ENCODE data around the gene TLK2.
"Not testable (repeated sequence)": the region's sequence is repeated elsewhere in the genome, so short reads cannot be mapped to it uniquely, and the experiment has no call there.

The TLK2 gene

DNA sequence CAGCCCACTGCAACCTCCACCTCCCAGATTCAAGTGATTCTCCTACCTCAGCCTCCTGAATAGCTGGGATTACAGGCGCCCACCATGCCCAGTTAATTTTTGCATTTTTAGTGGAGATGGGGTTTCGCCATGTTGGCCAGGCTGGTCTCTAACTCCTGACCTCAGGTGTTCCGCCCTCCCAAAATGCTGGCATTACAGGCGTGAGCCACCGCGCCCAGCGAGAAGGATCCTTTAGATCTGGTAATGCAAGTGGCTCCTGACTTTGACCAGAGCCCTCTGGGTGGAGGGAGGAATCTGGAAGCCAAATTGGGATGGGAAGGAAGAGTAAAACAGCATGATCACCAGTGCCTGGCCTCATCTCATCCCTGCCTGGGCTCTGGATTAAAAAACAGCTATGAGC is 13.4 kb upstream of the TLK2 start:
- not testable (repeated sequence) for DNase-seq; H3K4me1 ChIP-seq (ENCODE audit: control insufficient read depth in 1 of 2, insufficient read depth in 2 of 2, low read length in 2 of 2); H2AFZ ChIP-seq (ENCODE audit: insufficient read depth, low read length, poor library complexity); H3K14ac ChIP-seq (ENCODE audit: low read length); H2BK12ac ChIP-seq (ENCODE audit: low read length); H4K8ac ChIP-seq (ENCODE audit: low read depth, low read length); H3K4me2 ChIP-seq (ENCODE audit: low read length); H2AK5ac ChIP-seq (ENCODE audit: low read length); H3K4ac ChIP-seq (ENCODE audit: low read depth, low read length); H3K9ac ChIP-seq (ENCODE audit: low read length); H3K23ac ChIP-seq (ENCODE audit: low read length); H3K9me3 ChIP-seq (ENCODE audit: insufficient read depth, low read depth, low read length); H2BK5ac ChIP-seq (ENCODE audit: low read depth, low read length, poor library complexity); H3K36me3 ChIP-seq (ENCODE audit: control insufficient read depth in 1 of 2, insufficient read depth in 2 of 2, low read length in 2 of 2); H4K12ac ChIP-seq (ENCODE audit: low read depth, low read length); H4K91ac ChIP-seq (ENCODE audit: low read depth, low read length); H3K27me3 ChIP-seq (ENCODE audit: insufficient read depth, low read length); H3K79me2 ChIP-seq (ENCODE audit: control insufficient read depth, insufficient read depth, low read length, poor library complexity); H3K79me1 ChIP-seq (ENCODE audit: low read length); H3K27ac ChIP-seq (ENCODE audit: low read depth, low read length); H2BK120ac ChIP-seq (ENCODE audit: insufficient read depth, low read length, poor library complexity); H3K18ac ChIP-seq (ENCODE audit: low read length); H3K4me3 ChIP-seq (ENCODE audit: low read depth, low read length)
- WGBS (ENCODE audit: extremely low coverage, insufficient coverage, insufficient read length): no CpG with 5 or more reads among the region's 7 CpGs

DNA sequence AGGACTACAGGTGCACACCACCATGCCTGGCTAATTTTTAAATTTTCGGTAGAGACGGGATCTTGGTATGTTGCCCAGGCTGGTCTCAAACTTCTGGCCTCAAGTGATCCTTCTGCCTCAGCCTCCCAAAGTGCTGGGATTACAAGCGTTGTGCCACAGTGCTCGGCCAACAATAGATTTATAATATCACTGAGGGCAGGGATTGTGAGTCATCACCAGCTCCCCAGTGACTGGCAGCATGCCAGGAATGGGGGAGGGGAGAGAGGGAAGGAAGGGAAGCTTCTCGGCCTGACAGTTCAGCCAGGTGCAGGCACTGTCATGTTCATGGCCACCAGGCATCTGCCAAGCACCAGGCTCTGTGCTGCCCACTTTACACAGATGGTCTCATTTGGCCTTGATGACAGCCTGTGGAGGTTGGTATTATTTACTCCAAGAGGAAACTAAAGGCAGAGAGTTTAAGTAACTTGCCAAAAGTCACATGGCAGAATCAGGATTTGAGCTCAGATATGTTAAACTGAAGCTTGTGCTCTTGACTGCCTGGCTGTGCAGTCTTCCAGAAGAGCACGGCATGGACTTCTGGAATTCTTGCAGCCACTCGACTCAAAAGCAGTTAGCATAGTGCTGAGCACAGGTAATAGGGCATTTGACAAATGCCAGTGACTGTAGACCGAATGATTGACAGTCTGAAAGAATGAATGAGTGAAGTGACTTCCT is 7.8 kb upstream of the TLK2 start:
- H3K4ac ChIP-seq (ENCODE audit: low read depth, low read length); H2BK12ac ChIP-seq (ENCODE audit: low read length); H3K9ac ChIP-seq (ENCODE audit: low read length); H3K36me3 ChIP-seq (ENCODE audit: control insufficient read depth in 1 of 2, insufficient read depth in 2 of 2, low read length in 2 of 2); H3K4me1 ChIP-seq (ENCODE audit: control insufficient read depth in 1 of 2, insufficient read depth in 2 of 2, low read length in 2 of 2); H2AK5ac ChIP-seq (ENCODE audit: low read length); H3K4me3 ChIP-seq (ENCODE audit: low read depth, low read length); H3K23ac ChIP-seq (ENCODE audit: low read length); H3K18ac ChIP-seq (ENCODE audit: low read length); H3K27me3 ChIP-seq (ENCODE audit: insufficient read depth, low read length); H3K14ac ChIP-seq (ENCODE audit: low read length); H3K4me2 ChIP-seq (ENCODE audit: low read length); H4K8ac ChIP-seq (ENCODE audit: low read depth, low read length); H3K9me3 ChIP-seq (ENCODE audit: insufficient read depth, low read depth, low read length); H4K12ac ChIP-seq (ENCODE audit: low read depth, low read length); H3K79me2 ChIP-seq (ENCODE audit: control insufficient read depth, insufficient read depth, low read length, poor library complexity); H2AFZ ChIP-seq (ENCODE audit: insufficient read depth, low read length, poor library complexity); H2BK120ac ChIP-seq (ENCODE audit: insufficient read depth, low read length, poor library complexity); H3K79me1 ChIP-seq (ENCODE audit: low read length); H2BK5ac ChIP-seq (ENCODE audit: low read depth, low read length, poor library complexity); H4K91ac ChIP-seq (ENCODE audit: low read depth, low read length): not testable (repeated sequence)
- peak in 1 of 2 donors; percentile 28 for DNase-seq
- peak overlapping the region; percentile 3 for H3K27ac ChIP-seq (ENCODE audit: low read depth, low read length)
- WGBS (ENCODE audit: extremely low coverage, insufficient coverage, insufficient read length): no CpG with 5 or more reads among the region's 8 CpGs

DNA sequence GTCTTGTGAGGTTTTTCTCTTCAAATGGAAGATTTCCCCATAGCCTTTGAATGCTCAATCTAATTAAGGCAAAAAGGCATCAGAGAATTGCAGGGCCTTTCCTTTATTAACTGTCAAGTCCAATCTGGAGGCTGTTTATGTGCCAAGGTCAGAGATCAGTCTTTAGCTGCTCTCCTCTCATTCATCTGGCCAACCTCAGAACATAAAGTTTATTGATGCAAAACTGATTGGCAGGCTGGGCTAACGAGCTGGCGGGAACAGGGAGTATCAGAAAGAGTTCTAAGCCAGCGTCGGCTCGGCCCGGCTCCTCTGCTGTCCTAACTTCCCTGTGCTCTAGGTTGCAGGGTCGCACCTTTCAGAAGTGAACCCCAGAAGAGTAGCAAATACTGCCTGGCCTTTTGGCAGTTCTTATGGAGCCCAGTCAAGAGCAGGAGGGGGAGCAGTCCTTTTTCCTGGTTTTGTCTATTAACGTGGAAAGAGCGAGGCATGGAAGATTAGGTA is 7.2 kb upstream of the TLK2 start:
- not testable (repeated sequence) for H2BK12ac ChIP-seq (ENCODE audit: low read length); H4K12ac ChIP-seq (ENCODE audit: low read depth, low read length); H4K91ac ChIP-seq (ENCODE audit: low read depth, low read length); H3K4me3 ChIP-seq (ENCODE audit: low read depth, low read length); H3K79me2 ChIP-seq (ENCODE audit: control insufficient read depth, insufficient read depth, low read length, poor library complexity); H3K18ac ChIP-seq (ENCODE audit: low read length); H3K9ac ChIP-seq (ENCODE audit: low read length); H3K27ac ChIP-seq (ENCODE audit: low read depth, low read length); H2BK5ac ChIP-seq (ENCODE audit: low read depth, low read length, poor library complexity); DNase-seq; H3K36me3 ChIP-seq (ENCODE audit: control insufficient read depth in 1 of 2, insufficient read depth in 2 of 2, low read length in 2 of 2); H2AFZ ChIP-seq (ENCODE audit: insufficient read depth, low read length, poor library complexity); H4K8ac ChIP-seq (ENCODE audit: low read depth, low read length); H2AK5ac ChIP-seq (ENCODE audit: low read length); H3K27me3 ChIP-seq (ENCODE audit: insufficient read depth, low read length); H3K9me3 ChIP-seq (ENCODE audit: insufficient read depth, low read depth, low read length); H3K79me1 ChIP-seq (ENCODE audit: low read length); H2BK120ac ChIP-seq (ENCODE audit: insufficient read depth, low read length, poor library complexity); H3K14ac ChIP-seq (ENCODE audit: low read length); H3K4me1 ChIP-seq (ENCODE audit: control insufficient read depth in 1 of 2, insufficient read depth in 2 of 2, low read length in 2 of 2); H3K4ac ChIP-seq (ENCODE audit: low read depth, low read length); H3K23ac ChIP-seq (ENCODE audit: low read length); H3K4me2 ChIP-seq (ENCODE audit: low read length)
- no CpG with 5 or more reads among the region's 9 CpGs for WGBS (ENCODE audit: extremely low coverage, insufficient coverage, insufficient read length)

DNA sequence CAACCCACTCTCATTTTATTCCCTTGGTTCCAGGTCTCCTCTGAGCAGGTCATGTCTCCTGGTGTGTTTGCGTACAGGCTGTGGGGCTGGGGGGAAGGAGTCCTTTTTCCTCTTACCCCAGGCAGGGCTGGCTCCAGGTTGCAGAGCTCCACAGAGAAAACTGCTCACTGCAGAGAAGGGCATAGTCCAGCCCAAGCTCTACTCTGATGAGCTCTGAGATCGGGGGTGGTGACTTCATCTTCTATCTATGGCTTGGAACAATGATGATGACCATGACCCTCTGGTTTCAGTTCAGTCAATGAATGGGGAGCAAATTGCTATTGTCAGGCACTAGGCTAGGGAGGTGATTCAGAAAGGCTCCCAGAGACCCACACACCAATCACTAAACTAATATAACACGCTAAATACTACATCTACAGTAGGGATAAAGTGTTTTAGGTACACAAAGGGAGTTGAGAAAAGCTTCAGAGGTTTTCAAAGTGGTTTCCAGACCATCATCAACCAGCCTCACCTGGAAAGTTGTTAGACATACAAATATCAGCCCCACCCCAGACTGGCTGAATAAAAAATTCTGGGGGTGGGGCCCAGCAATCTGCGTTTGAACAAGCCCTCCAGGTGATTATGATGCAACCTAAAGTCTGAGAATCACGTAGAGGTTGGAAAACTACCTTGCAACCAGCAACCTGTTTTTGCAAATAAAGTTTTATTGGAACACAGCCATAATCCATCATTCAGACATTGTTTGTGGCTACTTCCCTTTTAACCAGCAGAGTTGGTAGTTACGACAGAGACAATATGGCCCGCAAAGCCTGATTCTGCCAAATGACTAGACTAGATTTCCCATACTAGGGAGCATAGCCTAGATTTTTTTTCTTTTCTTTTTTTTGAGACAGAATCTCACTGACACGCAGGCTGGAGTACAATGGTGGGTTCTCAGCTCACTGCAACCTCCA is 5.3 kb upstream of the TLK2 start:
- not testable (repeated sequence) for H2BK5ac ChIP-seq (ENCODE audit: low read depth, low read length, poor library complexity); H4K91ac ChIP-seq (ENCODE audit: low read depth, low read length); H2AK5ac ChIP-seq (ENCODE audit: low read length); H3K18ac ChIP-seq (ENCODE audit: low read length); H3K4me3 ChIP-seq (ENCODE audit: low read depth, low read length); H2AFZ ChIP-seq (ENCODE audit: insufficient read depth, low read length, poor library complexity); H3K4me2 ChIP-seq (ENCODE audit: low read length); DNase-seq; H2BK12ac ChIP-seq (ENCODE audit: low read length); H3K79me2 ChIP-seq (ENCODE audit: control insufficient read depth, insufficient read depth, low read length, poor library complexity); H3K9me3 ChIP-seq (ENCODE audit: insufficient read depth, low read depth, low read length); H3K4ac ChIP-seq (ENCODE audit: low read depth, low read length); H3K4me1 ChIP-seq (ENCODE audit: control insufficient read depth in 1 of 2, insufficient read depth in 2 of 2, low read length in 2 of 2); H3K79me1 ChIP-seq (ENCODE audit: low read length); H3K27me3 ChIP-seq (ENCODE audit: insufficient read depth, low read length); H3K14ac ChIP-seq (ENCODE audit: low read length); H2BK120ac ChIP-seq (ENCODE audit: insufficient read depth, low read length, poor library complexity); H3K23ac ChIP-seq (ENCODE audit: low read length); H3K36me3 ChIP-seq (ENCODE audit: control insufficient read depth in 1 of 2, insufficient read depth in 2 of 2, low read length in 2 of 2); H4K8ac ChIP-seq (ENCODE audit: low read depth, low read length); H4K12ac ChIP-seq (ENCODE audit: low read depth, low read length); H3K27ac ChIP-seq (ENCODE audit: low read depth, low read length)
- peak overlapping the region; percentile 33 for H3K9ac ChIP-seq (ENCODE audit: low read length)
- WGBS (ENCODE audit: extremely low coverage, insufficient coverage, insufficient read length): no CpG with 5 or more reads among the region's 8 CpGs

Data from trophoblast cell (in vitro differentiated cells and primary cell).